ENCODE measurements around the gene OR52E5. TPM values are rescaled to one million over a fixed set of nuclear protein-coding genes. Genes with fewer than 3 reads are reported as not detected.

The OR52E5 gene
- total RNA-seq = not detected in 2 replicates

DNA sequence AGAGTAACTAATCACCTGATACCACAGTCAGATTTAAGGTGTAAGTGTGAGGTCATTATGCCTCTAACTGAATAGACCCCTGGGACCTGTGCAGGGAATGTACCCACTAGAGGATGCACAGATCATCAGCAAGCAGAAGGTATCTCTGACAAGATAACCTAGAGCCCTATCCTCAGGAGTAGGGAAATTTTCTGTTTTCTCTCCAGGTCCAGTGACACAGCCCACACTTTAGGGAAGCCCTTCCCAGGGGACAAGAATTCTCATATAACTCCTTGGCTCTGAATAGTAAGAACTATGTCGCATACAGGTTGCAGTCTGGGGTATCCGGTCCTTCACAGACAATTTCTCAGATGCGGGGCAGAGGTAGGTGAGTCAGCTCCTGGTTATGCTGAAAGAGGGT lies at the start of gene OR52E5:
TSS of gene OR52E5 (plus strand) at position 301 of the 400 bp plus-strand sequence. CDS start 7,569 bp downstream, outside the sequence.

DNA sequence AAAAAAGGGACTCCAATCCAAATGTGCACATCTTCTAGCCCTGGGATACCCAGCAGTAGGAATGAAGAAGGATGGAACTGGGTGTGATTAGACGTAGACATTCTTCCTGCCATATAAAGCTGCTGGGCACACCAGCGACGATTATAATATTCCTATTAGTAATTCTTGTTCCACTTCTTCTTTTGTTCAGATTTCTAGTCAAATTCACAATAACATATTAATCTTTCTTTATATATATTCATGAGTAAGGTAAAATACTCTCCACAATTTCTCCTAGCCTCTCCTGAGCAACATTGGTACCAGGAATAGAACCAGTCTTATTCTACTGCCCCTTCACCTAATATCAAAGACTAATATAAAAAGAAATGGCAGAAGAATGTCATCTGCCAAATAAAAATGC lies 35.4 kb upstream of the OR52E5 start, which contains the start of gene OR52E8:
TSS of gene OR52E8 (minus strand) at position 101 of the 400 bp plus-strand sequence. CDS start at position 101, 0 bp downstream.

DNA sequence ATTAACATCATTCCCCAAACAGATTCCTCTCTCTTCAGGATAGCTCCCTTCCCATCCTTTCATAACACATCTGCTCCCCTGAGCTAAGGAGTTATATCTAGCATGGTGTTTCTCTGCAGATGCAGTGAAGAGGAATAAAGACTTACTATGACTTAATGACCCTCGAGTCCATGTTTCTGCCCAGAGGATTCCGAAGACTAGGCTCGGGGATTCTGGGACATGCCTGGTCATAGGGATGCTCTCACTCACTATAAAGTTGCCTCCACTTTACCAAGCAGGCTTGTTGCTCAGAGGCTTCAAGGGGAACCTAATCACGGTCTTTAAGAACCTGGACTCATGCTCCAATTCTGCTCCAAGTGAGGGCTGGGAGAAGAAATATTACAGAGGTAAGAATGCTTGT lies 12.7 kb upstream of the OR52E5 start, which contains the start of gene OR52E4:
TSS of gene OR52E4 (plus strand) at position 301 of the 400 bp plus-strand sequence. CDS start 3,664 bp downstream, outside the sequence.

GRCh38 chr11:5941951-5942350 lies 48.9 kb downstream of the OR52E5 start, which contains the start of gene OR56A3:
TSS of gene OR56A3 (plus strand) at chr11:5942251. CDS start at chr11:5947347, 5,096 bp downstream.

Other genes starting within 250 kb of the OR52E5 start
- gene TRIM5, start 208.1 kb upstream of the OR52E5 start, total RNA-seq = 48.6 and 116 TPM in 2 replicates
- 96.0 and 226 TPM in 2 replicates for gene TRIM22, start 203.4 kb upstream of the OR52E5 start, total RNA-seq
- not detected in 2 replicates for gene OR56B1, start 156.8 kb upstream of the OR52E5 start, total RNA-seq
- not detected in 2 replicates for gene OR52N4, start 139.0 kb upstream of the OR52E5 start, total RNA-seq
- gene OR52N5, start 109.9 kb upstream of the OR52E5 start, total RNA-seq = not detected in 2 replicates
- not detected in 2 replicates for gene OR52N1, start 101.9 kb upstream of the OR52E5 start, total RNA-seq
- not detected in 2 replicates for gene OR52N2, start 84.3 kb upstream of the OR52E5 start, total RNA-seq
- not detected in 2 replicates for gene OR52E6, start 51.3 kb upstream of the OR52E5 start, total RNA-seq
- not detected in 2 replicates for gene OR52E8, start 35.5 kb upstream of the OR52E5 start, total RNA-seq
- not detected in 2 replicates for gene OR52E4, start 12.6 kb upstream of the OR52E5 start, total RNA-seq
- gene OR56A3, start 49.0 kb downstream of the OR52E5 start, total RNA-seq = not detected in 2 replicates
- not detected in 2 replicates for gene OR56A5, start 75.3 kb downstream of the OR52E5 start, total RNA-seq
- gene OR52L1, start 93.8 kb downstream of the OR52E5 start, total RNA-seq = not detected in 2 replicates
- not detected in 2 replicates for gene OR56A4, start 113.7 kb downstream of the OR52E5 start, total RNA-seq
- not detected in 2 replicates for gene OR56A1, start 137.6 kb downstream of the OR52E5 start, total RNA-seq
- gene OR56B4, start 214.5 kb downstream of the OR52E5 start, total RNA-seq = not detected in 2 replicates

Measured in bladder microvascular endothelial cell (primary cell).